SHP77 treated with DMSO at 0.1 percent for 48 hours (cell line): Measurements from ENCODE around the gene TBX1.

Experiments
- DNase-seq: peaks from one replicate; lab custom pipeline; 2025; lab: John Stamatoyannopoulos, UW

TBX1 gene

GRCh38 chr22:19738664-19739447, 21.7 kb upstream of the TBX1 start:
- DNase-seq = no peak

- no peak for DNase-seq
Measured at GRCh38 chr22:19739448-19739895, 21.1 kb upstream of the TBX1 start.

- no peak for DNase-seq
Measured at GRCh38 chr22:19739911-19740449, 20.6 kb upstream of the TBX1 start.

- no peak for DNase-seq
Measured at GRCh38 chr22:19740586-19740985, 20.0 kb upstream of the TBX1 start.

- DNase-seq = no peak
Measured at GRCh38 chr22:19741053-19741452, 19.5 kb upstream of the TBX1 start.

- DNase-seq = no peak
Measured at GRCh38 chr22:19742160-19743066, 18.2 kb upstream of the TBX1 start.

- no peak for DNase-seq
Measured at GRCh38 chr22:19743081-19743480, 17.5 kb upstream of the TBX1 start.

- DNase-seq = no peak
Measured at GRCh38 chr22:19743651-19744050, 16.9 kb upstream of the TBX1 start.

GRCh38 chr22:19744350-19745006, 16.1 kb upstream of the TBX1 start:
- no peak for DNase-seq

- DNase-seq = no peak
Measured at GRCh38 chr22:19745155-19746101, 15.2 kb upstream of the TBX1 start.

GRCh38 chr22:19746726-19747125, 13.9 kb upstream of the TBX1 start:
- DNase-seq = no peak

- DNase-seq = no peak
Measured at GRCh38 chr22:19747551-19747950, 13.0 kb upstream of the TBX1 start.

- no peak for DNase-seq
Measured at GRCh38 chr22:19748139-19748538, 12.4 kb upstream of the TBX1 start.

- no peak for DNase-seq
Measured at GRCh38 chr22:19748991-19749664, 11.4 kb upstream of the TBX1 start.

GRCh38 chr22:19749876-19750275, 10.7 kb upstream of the TBX1 start:
- DNase-seq = no peak

GRCh38 chr22:19750507-19751490, 9.8 kb upstream of the TBX1 start:
- no peak for DNase-seq

- DNase-seq = no peak
Measured at GRCh38 chr22:19751497-19752245, 8.9 kb upstream of the TBX1 start.

GRCh38 chr22:19753090-19753842, 7.3 kb upstream of the TBX1 start:
- DNase-seq = no peak
